ENCODE results near the gene NEK1.

- TF ChIP-seq CTCF (IDR thresholded peaks at IDR 0.05) (no peak), POLR2AphosphoS5 (IDR thresholded peaks at IDR 0.05) (no peak), POLR2A (IDR thresholded peaks at IDR 0.05) (no peak)
Measured at GRCh38 chr4:169523796-169524195, 88.6 kb downstream of the NEK1 start.
